Natural killer cell (primary cell): Measurements from ENCODE around the gene OR2W1. TPM values are rescaled to one million over a fixed set of nuclear protein-coding genes. Genes with fewer than 3 reads are reported as not detected.
A peak's percentile ranks its signal among the peaks of the same experiment; 100 is the strongest.

Source experiments
- ATAC-seq, 3 donors: fragments of 150-1000 bp in 2 of 3; fragments of 200-7000 bp in 1 of 3; cut with Tn5 transposase; 1 replicate in 1 of 3; 2 replicates in 2 of 3; pipeline ENCODE4 v1.10.0; 2021; ENCODE audit warnings: mild to moderate bottlenecking in 2 of 3, moderate library complexity in 2 of 3
- DNase-seq, 2 donors: peaks; one replicate each; pipeline versions ENCODE4 v3.0.0 to v3.0.0-alpha.2; 2013 to 2021; ENCODE audit warnings: mixed read lengths in 1 of 2
- H3K27ac ChIP-seq: one replicate; pipeline ENCODE4 v1.5.1; 2013; ENCODE audit warnings: mild to moderate bottlenecking, low read length
- H3K27me3 ChIP-seq: one replicate; pipeline ENCODE4 v1.6.1; 2013; ENCODE audit warnings: low read length; ENCODE audit not compliant: control insufficient read depth, insufficient read depth
- H3K36me3 ChIP-seq: one replicate; pipeline ENCODE4 v1.6.1; 2013; ENCODE audit warnings: low read length; ENCODE audit not compliant: control insufficient read depth, insufficient read depth
- H3K4me1 ChIP-seq: one replicate; pipeline ENCODE4 v1.6.1; 2013; ENCODE audit warnings: low read length; ENCODE audit not compliant: control insufficient read depth, insufficient read depth
- H3K4me3 ChIP-seq: one replicate; pipeline ENCODE4 v1.5.1; 2013; ENCODE audit warnings: low read length
- H3K9me3 ChIP-seq: one replicate; pipeline ENCODE4 v1.6.1; 2013; ENCODE audit warnings: low read length; ENCODE audit not compliant: control insufficient read depth, insufficient read depth
- H3K27ac Mint-ChIP-seq, 2 donors: one replicate each; pipeline ENCODE4 v1.8.0; 2022; ENCODE audit warnings: mild to moderate bottlenecking in 2 of 2, mixed read lengths in 2 of 2, moderate library complexity in 1 of 2
- H3K27me3 Mint-ChIP-seq, 2 donors: one replicate each; pipeline ENCODE4 v1.8.0; 2022; ENCODE audit warnings: low read depth in 2 of 2, mixed read lengths in 2 of 2
- H3K36me3 Mint-ChIP-seq: one replicate; pipeline ENCODE4 v1.8.0; 2022; ENCODE audit warnings: mixed read lengths
- H3K4me1 Mint-ChIP-seq, 2 donors: one replicate each; pipeline ENCODE4 v1.8.0; 2022; ENCODE audit warnings: mixed read lengths in 2 of 2
- H3K4me3 Mint-ChIP-seq: one replicate; pipeline ENCODE4 v1.8.0; 2022; ENCODE audit warnings: mild to moderate bottlenecking, moderate library complexity, mixed read lengths
- H3K9me3 Mint-ChIP-seq, 2 donors: one replicate each; pipeline ENCODE4 v1.8.0; 2022; ENCODE audit warnings: mixed read lengths in 2 of 2
- CTCF ChIP-seq: fragments of 200-600 bp; IDR thresholded peaks from one replicate; pipeline ENCODE4 v1.8.0; 2022; ENCODE audit warnings: antibody characterized with exemption
- WGBS: methylation state at CpG from one replicate; pipeline ENCODE4 v1.1.7; 2013; ENCODE audit warnings: missing lambda C conversion rate; ENCODE audit not compliant: insufficient coverage; 5-methylcytosine and 5-hydroxymethylcytosine counted together
- intact Hi-C: fragments of 100-400 bp; cut with micrococcal nuclease; formaldehyde crosslinking; loops from one replicate; pipeline ENCODE4 v1.14.2; 2022
- total RNA-seq, 4 donors: library from RNA; stranded (reverse); fragments of 120-200 nt in 1 of 4; gene quantifications; one replicate each; pipeline versions ENCODE4 v1.2.3 to v1.2.4, GENCODE V29; 2013 to 2022

The OR2W1 gene
- total RNA-seq, 3 donors from 2014 or later (not counting 1 experiment from before 2014, with no cell fraction given), result not detected

- no peak for TF ChIP-seq CTCF
- no peak for ATAC-seq
- H3K9me3 Mint-ChIP-seq, result peaks cover 0 to 2% of the 10 kb centered on the region in 2 donors
- H3K27me3 ChIP-seq, result peaks cover 52% of the 10 kb centered on the region
- no peak overlapping the region for H3K4me3 ChIP-seq
- H3K4me1 ChIP-seq, result peaks cover 11% of the 10 kb centered on the region
- no peak for DNase-seq
- WGBS, result no CpG with 5 or more reads among the region's 1 CpG
- no peak overlapping the region for H3K27ac Mint-ChIP-seq
- H3K36me3 Mint-ChIP-seq, result no peaks in the 10 kb centered on the region
- no peaks in the 10 kb centered on the region for H3K36me3 ChIP-seq
- H3K4me1 Mint-ChIP-seq, result peaks cover 20 to 25% of the 10 kb centered on the region in 2 donors
- H3K4me3 Mint-ChIP-seq, result no peak overlapping the region
- H3K27me3 Mint-ChIP-seq, result peaks cover 45 to 79% of the 10 kb centered on the region in 2 donors
- H3K9me3 ChIP-seq, result no peaks in the 10 kb centered on the region
- no peak overlapping the region for H3K27ac ChIP-seq
- intact Hi-C loops, result no loop called here
Observed at GRCh38 chr6:29009358-29009757, 35.6 kb downstream of the OR2W1 start.

- Histone ChIP-seq H3K4me3 (no peak overlapping the region), H3K4me1 (peaks cover 11% of the 10 kb centered on the region), H3K36me3 (no peaks in the 10 kb centered on the region), H3K27me3 (peaks cover 42% of the 10 kb centered on the region), H3K9me3 (no peaks in the 10 kb centered on the region), H3K27ac (no peak overlapping the region)
- peaks cover 20 to 25% of the 10 kb centered on the region in 2 donors for H3K4me1 Mint-ChIP-seq
- no peak for ATAC-seq
- DNase-seq, result no peak
- H3K9me3 Mint-ChIP-seq, result peaks cover 0 to 2% of the 10 kb centered on the region in 2 donors
- intact Hi-C loops, result no loop called here
- TF ChIP-seq CTCF, result no peak
- no peak overlapping the region for H3K4me3 Mint-ChIP-seq
- WGBS, result 78% methylated on average over 2 of the region's 2 CpGs
- peaks cover 40 to 73% of the 10 kb centered on the region in 2 donors for H3K27me3 Mint-ChIP-seq
- no peaks in the 10 kb centered on the region for H3K36me3 Mint-ChIP-seq
- no peak overlapping the region for H3K27ac Mint-ChIP-seq
Observed at GRCh38 chr6:29008089-29008488, 36.9 kb downstream of the OR2W1 start.

- intact Hi-C loops, result no loop called here
- ATAC-seq (peak in 2 of 3 donors; percentile 48 to 52), DNase-seq (peak in 1 of 2 donors; percentile 66)
- 9% methylated on average over 27 of the region's 29 CpGs for WGBS
- H3K27ac Mint-ChIP-seq, result no peak within 1 kb of the TSS
- peaks cover 14 to 18% of the 10 kb centered on the region in 2 donors for H3K4me1 Mint-ChIP-seq
- no peaks in the 10 kb centered on the region for H3K36me3 Mint-ChIP-seq
- no peaks in the 10 kb centered on the region for H3K9me3 ChIP-seq
- peaks cover 6% of the 10 kb centered on the region for H3K4me1 ChIP-seq
- H3K4me3 Mint-ChIP-seq, result peak within 1 kb of the TSS; percentile 82
- H3K27me3 Mint-ChIP-seq, result peaks cover 29 to 57% of the 10 kb centered on the region in 2 donors
- no peak for TF ChIP-seq CTCF
- H3K27me3 ChIP-seq, result peaks cover 24% of the 10 kb centered on the region
- H3K4me3 ChIP-seq, result peak within 1 kb of the TSS; percentile 49
- no peak within 1 kb of the TSS for H3K27ac ChIP-seq
- H3K9me3 Mint-ChIP-seq, result peaks cover 0 to 2% of the 10 kb centered on the region in 2 donors
- no peaks in the 10 kb centered on the region for H3K36me3 ChIP-seq
Observed at GRCh38 chr6:29005183-29005885, 39.6 kb downstream of the OR2W1 start, which contains the start of gene ZNF311. Gene ZNF311 (minus strand): TSS chr6:29005315. CDS start chr6:29003954, 1,361 bp downstream.
